Mucosa of rectum (tissue), 2 donors: Measurements from ENCODE around the gene EBLN2.
A peak's percentile ranks its signal among the peaks of the same experiment; 100 is the strongest.

ENCODE experiments used
- H3K27ac ChIP-seq, 2 donors: one replicate each; pipeline ENCODE4 v1.7.0; 2013; ENCODE audit warnings: inconsistent platforms in 2 of 2, low read depth in 2 of 2, low read length in 2 of 2
- H3K27me3 ChIP-seq, 2 donors: one replicate each; pipeline ENCODE4 v1.7.0; 2013; ENCODE audit warnings: low read length in 2 of 2; ENCODE audit not compliant: control insufficient read depth in 2 of 2, insufficient read depth in 2 of 2
- H3K36me3 ChIP-seq, 2 donors: one replicate each; pipeline ENCODE4 v1.7.0; 2013; ENCODE audit warnings: low read length in 2 of 2; ENCODE audit not compliant: control insufficient read depth in 2 of 2, insufficient read depth in 2 of 2
- H3K4me1 ChIP-seq, 2 donors: one replicate each; pipeline ENCODE4 v1.7.0; 2013; ENCODE audit warnings: low read length in 2 of 2, mild to moderate bottlenecking in 1 of 2; ENCODE audit not compliant: control insufficient read depth in 2 of 2, insufficient read depth in 2 of 2
- H3K4me3 ChIP-seq, 2 donors: one replicate each; pipeline ENCODE4 v1.7.0; 2013; ENCODE audit warnings: low read length in 2 of 2
- H3K9ac ChIP-seq, 2 donors: one replicate each; pipeline ENCODE4 v1.7.0; 2013; ENCODE audit warnings: low read length in 2 of 2, low read depth in 1 of 2, mild to moderate bottlenecking in 1 of 2
- H3K9me3 ChIP-seq, 2 donors: one replicate each; pipeline ENCODE4 v1.7.0; 2013; ENCODE audit warnings: low read length in 2 of 2; ENCODE audit not compliant: control insufficient read depth in 2 of 2
- donor health status: healthy.
- donor health status: Normal muscosa, but diverticular disease.

Gene EBLN2

DNA sequence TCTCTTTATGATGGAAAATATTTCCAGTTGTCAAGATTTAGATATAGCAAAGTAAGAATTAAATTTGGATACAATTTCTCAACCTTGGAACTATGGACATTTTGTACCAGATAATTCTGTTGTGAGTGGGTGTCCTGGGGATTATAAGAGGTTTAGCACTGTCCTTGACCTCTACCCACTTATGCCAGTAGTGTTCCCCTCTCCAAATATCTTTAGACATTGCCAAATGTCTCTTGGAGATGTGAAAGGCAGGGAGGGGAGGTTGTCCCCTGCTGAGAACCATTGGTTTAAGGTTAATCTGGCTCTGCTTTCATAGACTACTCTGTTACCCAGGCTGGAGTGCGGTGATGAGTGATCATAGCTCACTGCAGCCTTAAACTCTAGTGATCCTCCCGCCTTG is at the start of gene EBLN2:
Gene EBLN2 (plus strand): TSS at position 244 of the 400 bp plus-strand sequence. CDS start 423 bp downstream, outside the sequence.
- Histone ChIP-seq H3K4me1 (peaks cover 0 to 8% of the 10 kb centered on the region in 2 donors), H3K36me3 (peaks cover 27 to 33% of the 10 kb centered on the region in 2 donors), H3K9me3 (no peaks in the 10 kb centered on the region), H3K9ac (no peak within 1 kb of the TSS), H3K4me3 (no peak within 1 kb of the TSS), H3K27me3 (no peaks in the 10 kb centered on the region), H3K27ac (no peak within 1 kb of the TSS)

DNA sequence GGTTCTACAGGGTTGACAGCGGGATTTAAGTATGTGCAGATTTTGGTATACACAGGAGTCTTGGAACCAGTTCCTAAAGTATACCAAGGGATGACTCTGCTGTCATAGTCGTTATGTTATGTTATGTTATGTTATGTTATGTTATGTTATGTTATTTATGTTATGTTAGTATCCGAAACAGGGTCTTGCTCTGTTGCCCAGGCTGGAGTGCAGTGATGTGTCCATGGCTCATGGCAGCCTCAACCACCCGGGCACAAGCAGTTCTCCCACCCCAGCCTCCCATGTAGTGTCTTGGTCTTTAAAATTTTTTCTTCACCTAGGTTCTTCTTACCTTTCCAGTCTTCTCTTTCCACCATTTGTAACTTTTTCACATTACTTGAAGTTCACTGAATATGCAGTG is 43.2 kb upstream of the EBLN2 start:
- Histone ChIP-seq H3K36me3 (peaks cover 0 to 3% of the 10 kb centered on the region in 2 donors), H3K9me3 (no peaks in the 10 kb centered on the region), H3K4me3 (no peak overlapping the region), H3K9ac (no peak overlapping the region), H3K27me3 (no peaks in the 10 kb centered on the region), H3K4me1 (peaks cover 0 to 4% of the 10 kb centered on the region in 2 donors), H3K27ac (no peak overlapping the region)

DNA sequence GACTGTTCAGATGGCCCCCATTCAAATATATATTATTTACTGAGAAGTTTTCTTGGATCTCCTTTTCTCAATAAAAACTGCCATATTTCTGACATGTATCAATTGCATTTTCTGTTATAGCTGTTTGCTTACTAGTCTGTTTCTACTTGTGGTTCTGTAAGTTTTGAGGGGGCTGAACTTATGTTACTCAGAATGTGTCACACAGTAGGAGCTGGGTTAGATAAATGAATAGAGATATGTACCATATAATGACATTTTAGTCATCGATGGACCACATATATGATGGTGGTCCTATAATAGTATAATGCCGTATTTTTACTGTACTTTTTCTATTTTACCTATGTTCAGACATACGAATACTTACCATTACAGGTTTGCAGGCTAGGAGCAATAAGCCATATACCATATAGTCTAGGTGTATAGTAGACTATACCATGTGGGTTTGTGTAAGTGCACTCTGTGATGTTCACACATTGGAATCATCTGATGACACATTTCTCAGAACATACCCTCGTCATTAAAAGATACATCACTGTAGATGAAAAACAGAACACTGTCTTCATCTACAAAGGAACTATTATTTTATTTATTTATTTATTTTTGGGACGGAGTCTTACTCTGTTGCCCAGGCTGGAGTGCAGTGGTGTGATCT is 42.5 kb upstream of the EBLN2 start:
- Histone ChIP-seq H3K4me1 (peaks cover 0 to 4% of the 10 kb centered on the region in 2 donors), H3K4me3 (no peak overlapping the region), H3K36me3 (peaks cover 0 to 3% of the 10 kb centered on the region in 2 donors), H3K9ac (no peak overlapping the region), H3K27me3 (no peaks in the 10 kb centered on the region), H3K27ac (no peak overlapping the region), H3K9me3 (no peaks in the 10 kb centered on the region)

DNA sequence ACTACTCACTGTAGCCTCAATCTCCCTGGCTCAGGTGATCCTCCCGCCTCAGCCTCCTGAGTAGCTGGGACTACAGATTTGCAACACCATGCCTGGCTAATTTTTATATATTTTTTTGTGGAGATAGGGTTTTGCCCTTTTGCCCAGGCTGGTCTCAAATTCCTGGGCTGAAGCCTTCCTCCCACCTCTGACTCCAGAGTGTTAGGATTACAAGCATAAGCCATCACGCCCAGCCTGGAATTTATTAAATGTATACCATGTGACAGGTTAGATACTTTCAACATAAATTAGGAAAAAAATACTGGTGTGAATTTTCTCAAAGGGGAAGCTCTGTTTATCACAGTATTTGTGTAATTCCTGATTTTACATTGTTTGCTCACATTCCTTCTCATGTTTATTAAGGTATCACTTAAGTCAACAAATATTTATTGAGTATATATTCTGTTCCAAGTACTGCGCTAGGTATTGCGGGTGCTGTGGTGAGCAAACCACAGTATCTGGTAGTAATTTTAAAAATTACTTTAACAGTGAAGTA is 40.1 kb upstream of the EBLN2 start:
- Histone ChIP-seq H3K27me3 (no peaks in the 10 kb centered on the region), H3K9ac (no peak overlapping the region), H3K4me1 (peaks cover 11 to 21% of the 10 kb centered on the region in 2 donors), H3K36me3 (no peaks in the 10 kb centered on the region), H3K4me3 (no peak overlapping the region), H3K27ac (no peak overlapping the region), H3K9me3 (no peaks in the 10 kb centered on the region)

DNA sequence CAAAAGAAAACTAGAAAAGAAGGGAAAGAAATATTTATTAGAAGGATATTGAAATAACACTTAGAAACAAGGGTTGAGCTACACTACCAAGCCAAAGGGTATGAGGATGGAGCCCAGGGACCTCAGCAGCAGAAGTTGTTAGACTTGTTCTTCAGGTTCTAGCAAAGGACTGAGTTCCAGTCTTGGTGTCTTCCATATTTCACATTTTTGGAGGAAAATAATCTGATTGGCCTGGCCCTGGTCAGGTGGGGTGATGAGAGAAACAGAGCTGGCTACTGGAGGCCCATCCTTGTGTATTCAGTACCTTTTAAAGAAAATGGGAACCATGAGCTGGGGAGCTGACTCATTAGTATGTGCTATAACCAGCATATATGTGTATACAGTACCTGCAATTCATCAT is 36.6 kb upstream of the EBLN2 start:
- Histone ChIP-seq H3K36me3 (no peaks in the 10 kb centered on the region), H3K9ac (no peak overlapping the region), H3K4me1 (peaks cover 23% of the 10 kb centered on the region in 2 donors), H3K27me3 (no peaks in the 10 kb centered on the region), H3K9me3 (no peaks in the 10 kb centered on the region), H3K4me3 (no peak overlapping the region), H3K27ac (no peak overlapping the region)

DNA sequence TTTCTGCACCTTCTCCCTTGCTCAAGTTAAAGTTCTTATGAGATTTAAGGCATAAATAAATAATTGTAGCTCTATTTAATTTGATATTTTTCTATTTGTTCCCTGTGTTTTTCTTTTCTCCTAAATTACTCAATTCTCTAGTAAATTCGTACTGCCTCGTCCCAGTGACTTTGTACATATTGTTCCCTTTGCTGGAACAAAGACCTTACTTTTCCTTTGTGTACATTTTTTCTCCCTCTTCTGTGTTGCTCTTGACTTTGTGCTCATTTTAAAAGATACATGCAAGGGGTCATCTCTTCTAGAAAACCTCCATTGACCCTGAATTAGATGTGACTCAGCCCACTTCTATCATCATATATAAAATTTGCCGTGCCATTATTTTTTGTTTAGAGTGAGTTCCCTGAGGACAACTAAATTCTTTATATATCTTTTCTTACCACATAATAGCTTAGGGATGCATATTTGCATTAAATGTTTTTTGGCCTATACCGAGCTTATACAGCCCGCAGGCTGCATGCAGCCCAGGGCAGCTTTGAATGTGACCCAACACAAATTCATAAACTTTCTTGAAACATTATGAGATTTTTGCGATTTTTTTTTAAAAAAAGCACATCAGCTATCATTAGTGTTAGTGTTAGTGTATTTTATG is 35.2 kb upstream of the EBLN2 start:
- H3K9ac ChIP-seq, result peak overlapping the region in 1 of 2 donors; percentile 5
- no peak overlapping the region for H3K27ac ChIP-seq
- H3K4me1 ChIP-seq, result peaks cover 23% of the 10 kb centered on the region in 2 donors

DNA sequence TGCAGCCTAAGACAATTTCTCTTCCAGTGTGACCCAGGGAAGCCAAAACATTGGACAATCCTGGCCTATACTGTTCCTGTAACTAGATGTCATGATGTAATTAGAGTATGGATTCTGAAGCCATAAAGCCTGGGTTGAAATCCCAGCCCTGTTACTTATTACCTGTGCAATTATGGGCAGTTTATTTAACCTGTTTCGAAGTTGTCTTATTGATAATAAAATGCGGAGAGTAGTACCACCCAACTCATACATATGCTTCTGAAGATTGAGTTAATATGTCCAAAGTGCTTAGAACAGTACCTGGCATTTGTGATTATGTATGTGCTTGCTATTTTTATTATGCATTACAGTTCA is 34.7 kb upstream of the EBLN2 start:
- Histone ChIP-seq H3K27me3 (no peaks in the 10 kb centered on the region), H3K36me3 (no peaks in the 10 kb centered on the region), H3K4me3 (peak overlapping the region in 1 of 2 donors; percentile 22), H3K9me3 (no peaks in the 10 kb centered on the region), H3K9ac (no peak overlapping the region), H3K27ac (no peak overlapping the region), H3K4me1 (peaks cover 23 to 26% of the 10 kb centered on the region in 2 donors)

More for the DNA sequence above, 35.2 kb upstream of the EBLN2 start:
- no peaks in the 10 kb centered on the region for H3K36me3 ChIP-seq
- no peaks in the 10 kb centered on the region for H3K9me3 ChIP-seq
- H3K27me3 ChIP-seq, result no peaks in the 10 kb centered on the region
- no peak overlapping the region for H3K4me3 ChIP-seq

DNA sequence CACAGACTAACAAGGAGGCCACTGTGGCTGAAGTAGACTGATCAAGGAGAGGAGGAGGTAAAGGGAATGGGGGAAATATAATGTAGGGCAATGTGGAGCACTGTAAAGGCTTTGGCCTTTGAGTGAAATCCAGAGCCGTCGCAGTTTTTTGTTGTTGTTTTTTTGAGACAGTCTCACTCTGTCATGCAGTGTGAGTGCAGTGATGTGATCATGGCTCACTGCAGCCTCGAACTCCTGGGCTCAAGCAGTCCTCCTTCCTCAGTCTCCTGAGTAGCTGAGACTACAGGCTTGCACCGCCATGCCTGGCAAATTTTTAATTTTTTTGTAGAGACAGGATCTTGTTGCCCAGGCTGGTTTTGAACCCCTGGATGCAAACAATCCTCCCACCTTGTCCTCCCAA is 32.7 kb upstream of the EBLN2 start:
- H3K9ac ChIP-seq, result no peak overlapping the region
- no peak overlapping the region for H3K27ac ChIP-seq
- no peak overlapping the region for H3K4me3 ChIP-seq
- peaks cover 26 to 28% of the 10 kb centered on the region in 2 donors for H3K4me1 ChIP-seq
- H3K36me3 ChIP-seq, result no peaks in the 10 kb centered on the region
- no peaks in the 10 kb centered on the region for H3K9me3 ChIP-seq
- no peaks in the 10 kb centered on the region for H3K27me3 ChIP-seq

DNA sequence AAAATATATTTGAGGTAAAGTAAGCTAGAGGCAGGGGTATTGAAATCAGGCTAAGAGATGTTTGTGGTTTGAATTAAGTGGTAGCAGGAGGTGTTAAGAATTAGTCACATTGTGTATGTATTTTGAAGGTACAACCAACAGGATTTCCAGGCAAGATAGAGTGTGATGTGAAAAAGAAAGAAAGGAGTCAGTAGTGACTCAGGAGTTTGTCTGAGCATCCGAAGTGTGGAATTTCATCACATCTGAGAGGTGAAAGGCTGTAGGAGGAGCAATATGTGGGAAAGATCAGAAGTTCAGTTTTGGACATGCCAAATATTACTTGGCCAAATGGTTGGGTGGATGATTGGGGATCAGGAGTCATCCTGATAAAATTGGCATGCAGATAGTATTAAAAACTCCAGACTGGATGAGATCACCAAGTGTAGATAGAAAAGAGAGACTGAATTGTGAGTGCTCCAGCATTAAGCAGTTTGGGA is 32.1 kb upstream of the EBLN2 start:
- H3K36me3 ChIP-seq, result no peaks in the 10 kb centered on the region
- peaks cover 26 to 28% of the 10 kb centered on the region in 2 donors for H3K4me1 ChIP-seq
- no peak overlapping the region for H3K9ac ChIP-seq
- H3K9me3 ChIP-seq, result no peaks in the 10 kb centered on the region
- no peak overlapping the region for H3K27ac ChIP-seq
- H3K4me3 ChIP-seq, result no peak overlapping the region
- H3K27me3 ChIP-seq, result no peaks in the 10 kb centered on the region

DNA sequence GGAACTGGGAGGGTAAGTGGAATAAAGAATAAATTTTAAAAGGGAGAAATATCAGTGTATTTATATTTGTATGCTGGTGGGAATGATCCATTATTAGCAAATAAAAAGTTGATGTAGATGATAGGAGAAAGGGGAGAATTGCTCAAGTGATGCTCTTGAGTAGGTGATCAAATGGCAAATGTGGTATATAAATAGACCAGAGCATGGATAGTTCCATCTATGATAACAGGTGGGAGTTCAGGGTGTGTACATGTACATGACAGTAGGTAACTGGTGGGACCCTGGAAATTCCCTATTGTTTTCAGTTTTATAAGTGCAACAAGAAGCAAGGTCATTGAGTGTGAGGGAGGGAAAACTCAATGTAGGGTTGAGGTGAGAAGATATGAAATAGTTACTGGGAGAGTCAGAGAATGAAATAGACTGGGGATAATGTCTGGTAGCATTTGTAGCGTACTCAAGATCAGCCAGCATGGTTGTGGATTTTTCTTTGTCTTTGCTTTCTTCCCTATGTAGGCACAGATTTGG is 31.3 kb upstream of the EBLN2 start:
- Histone ChIP-seq H3K9me3 (no peaks in the 10 kb centered on the region), H3K4me1 (peaks cover 19 to 23% of the 10 kb centered on the region in 2 donors), H3K27me3 (no peaks in the 10 kb centered on the region), H3K36me3 (no peaks in the 10 kb centered on the region), H3K27ac (no peak overlapping the region), H3K9ac (no peak overlapping the region), H3K4me3 (no peak overlapping the region)
